Measurements from ENCODE around the gene SH3TC1.
A peak's percentile ranks its signal among the peaks of the same experiment; 100 is the strongest.

The SH3TC1 gene

GRCh38 chr4:8287343-8288280 lies 88.5 kb downstream of the SH3TC1 start:
- no peak for DNase-seq (ENCODE audit: low spot score)

- DNase-seq (ENCODE audit: low spot score), result peak; percentile 48
Measured at GRCh38 chr4:8289151-8289750, 90.2 kb downstream of the SH3TC1 start.

GRCh38 chr4:8289956-8290700 lies 91.0 kb downstream of the SH3TC1 start:
- no peak for DNase-seq (ENCODE audit: low spot score)

- peak; percentile 44 for DNase-seq (ENCODE audit: low spot score)
Measured at GRCh38 chr4:8290701-8290970, 91.5 kb downstream of the SH3TC1 start.
